ENCODE measurements around the gene RIOK3.

- TF ChIP-seq EZH2 (IDR thresholded peaks at IDR 0.05; ENCODE audit: borderline replicate concordance, insufficient read depth, low read length, poor library complexity, severe bottlenecking) (no peak), CTCF (IDR thresholded peaks at IDR 0.05; ENCODE audit: poor library complexity, severe bottlenecking) (no peak), POLR2AphosphoS5 (IDR thresholded peaks at IDR 0.05) (no peak), SMC3 (conservative IDR thresholded peaks at IDR 0.05; ENCODE audit: poor library complexity) (no peak), TAF1 (IDR thresholded peaks at IDR 0.05; ENCODE audit: low read depth) (no peak), REST (IDR thresholded peaks at IDR 0.05; ENCODE audit: borderline replicate concordance) (no peak)
Observed at GRCh38 chr18:23438046-23438377, 15.1 kb upstream of the RIOK3 start.
